GM18907 (cell line): ENCODE measurements around the gene ZNF135.
A peak's percentile ranks its signal among the peaks of the same experiment; 100 is the strongest.

Experiments
- ATAC-seq: cut with Tn5 transposase; IDR thresholded peaks from one replicate; pipeline ENCODE4 v1.9.1; 2021; ENCODE audit warnings: mild to moderate bottlenecking, moderate library complexity; ENCODE audit not compliant: unreplicated experiment

The ZNF135 gene

GRCh38 chr19:58059003-58059670, at the start of gene ZNF135:
Gene ZNF135, plus strand, starts transcription at chr19:58059282. Its CDS starts 721 bp downstream, at chr19:58060003.
- ATAC-seq, result no peak

GRCh38 chr19:58009301-58009665, 49.8 kb upstream of the ZNF135 start:
- ATAC-seq, result no peak

DNA sequence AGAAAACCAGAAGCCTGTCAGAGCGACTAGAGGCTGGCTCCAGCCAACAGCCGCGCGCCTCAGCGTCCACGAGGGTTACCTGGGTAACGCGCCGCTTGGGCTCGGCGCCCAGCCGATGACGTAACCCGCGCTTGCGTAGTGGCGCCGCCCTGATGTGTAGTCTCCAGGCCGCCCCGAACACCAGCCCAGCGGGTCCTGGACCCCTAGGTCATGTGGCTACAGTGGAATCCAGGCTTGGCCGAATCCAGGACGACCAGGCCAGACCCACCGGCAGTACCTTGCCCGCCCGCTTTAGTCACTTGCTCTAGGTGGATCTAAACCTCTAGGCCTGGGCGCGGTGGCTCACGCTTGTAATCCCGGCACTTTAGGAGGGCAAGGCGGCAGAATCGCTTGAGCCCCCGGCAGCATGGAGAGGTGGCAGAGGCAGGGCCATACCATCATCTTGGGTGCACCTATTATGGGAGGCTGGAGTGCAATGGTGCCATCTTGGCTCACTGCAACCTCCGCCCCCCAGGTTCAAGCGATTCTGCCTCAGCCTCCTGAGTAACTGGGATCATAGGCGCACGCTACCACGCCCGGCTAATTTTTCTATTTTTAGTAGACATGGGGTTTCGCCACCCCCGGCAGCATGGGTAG, 49.3 kb upstream of the ZNF135 start:
- peak; percentile 71 for ATAC-seq

- no peak for ATAC-seq
Observed at GRCh38 chr19:58010507-58010906, 48.6 kb upstream of the ZNF135 start.

- ATAC-seq, result no peak
Observed at GRCh38 chr19:58014141-58014540, 44.9 kb upstream of the ZNF135 start.

GRCh38 chr19:58020129-58020528, 39.0 kb upstream of the ZNF135 start:
- no peak for ATAC-seq

DNA sequence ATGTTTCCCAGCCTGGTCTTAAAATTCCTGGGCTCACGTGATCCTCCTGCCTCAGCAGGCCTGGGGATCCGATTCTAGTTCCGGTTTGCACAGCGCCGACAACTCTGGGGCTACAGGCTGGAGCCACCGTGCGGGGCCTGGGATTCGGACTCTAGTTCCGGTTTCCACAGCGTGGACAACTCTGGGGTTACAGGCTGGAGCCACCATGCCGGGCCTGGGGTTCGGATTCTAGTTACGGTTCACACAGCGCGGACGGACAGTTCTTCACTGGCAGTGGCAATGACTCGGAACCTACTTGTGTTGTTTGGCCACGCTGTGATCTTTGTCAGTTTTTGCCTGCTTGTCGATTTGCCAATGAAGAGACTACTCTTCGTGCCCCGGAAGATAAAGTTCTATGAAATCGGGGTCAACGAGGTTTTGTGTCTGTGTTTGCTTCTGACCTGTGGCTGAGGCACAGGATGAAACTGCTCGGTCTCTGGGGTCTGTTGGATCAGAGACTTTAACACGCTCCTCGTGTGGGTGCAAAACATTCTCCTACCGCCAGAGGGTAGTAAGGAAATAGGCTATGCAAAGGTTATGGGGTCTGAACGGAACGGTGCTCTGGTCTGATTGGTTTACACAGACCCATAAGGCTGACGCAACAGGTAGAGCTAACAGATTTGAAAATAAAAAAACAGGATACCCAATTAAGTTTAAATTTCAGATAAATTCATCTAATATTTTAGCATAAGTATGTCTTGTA, 37.4 kb upstream of the ZNF135 start:
- ATAC-seq, result no peak

GRCh38 chr19:58022283-58022660, 36.8 kb upstream of the ZNF135 start:
- no peak for ATAC-seq

DNA sequence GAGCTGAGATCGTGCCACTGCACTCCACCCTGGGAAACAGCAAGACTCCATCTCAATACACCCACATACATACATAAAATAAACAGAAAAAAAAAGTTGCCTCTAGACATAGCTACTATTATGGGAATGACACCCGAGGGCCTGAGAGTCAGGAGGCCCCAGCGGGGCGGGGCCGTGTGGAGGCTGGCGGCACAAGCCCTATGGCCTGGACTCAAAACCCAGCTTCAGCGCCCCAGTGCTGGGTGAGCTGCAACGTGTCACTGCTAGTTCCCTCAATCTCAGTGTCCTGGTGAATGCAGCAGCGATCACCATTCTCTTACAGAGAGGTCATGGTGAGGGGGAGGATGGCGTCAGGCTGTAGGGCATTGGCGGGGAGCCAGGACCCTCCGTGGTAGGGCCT, 34.4 kb upstream of the ZNF135 start:
- no peak for ATAC-seq

GRCh38 chr19:58033741-58034476, 25.2 kb upstream of the ZNF135 start, which contains the start of gene ZSCAN1:
Gene ZSCAN1, plus strand, starts transcription at chr19:58034025. Its CDS starts 3,812 bp downstream, at chr19:58037837.
- ATAC-seq, result no peak

- ATAC-seq, result no peak
Observed at GRCh38 chr19:58034477-58034793, 24.6 kb upstream of the ZNF135 start.

DNA sequence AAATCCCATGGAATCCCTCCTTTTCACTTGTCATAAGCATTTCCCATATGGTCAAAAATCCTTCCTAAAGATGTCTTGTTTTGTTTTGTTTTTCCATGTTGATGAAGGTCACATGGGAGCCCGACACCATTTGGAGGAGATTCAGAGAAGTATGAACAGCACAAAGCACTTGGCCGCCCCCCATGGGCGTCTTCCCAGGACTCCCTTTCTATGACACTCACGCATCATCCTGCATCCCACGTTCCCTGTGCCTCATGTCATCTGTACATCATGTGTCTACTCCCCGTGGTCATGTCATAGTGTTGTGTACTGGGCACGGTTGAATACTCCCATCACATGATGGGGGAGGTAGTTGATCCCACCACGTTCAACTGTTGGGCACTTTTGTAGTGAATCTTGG, 23.2 kb upstream of the ZNF135 start:
- no peak for ATAC-seq

GRCh38 chr19:58037927-58038687, 21.0 kb upstream of the ZNF135 start:
- no peak for ATAC-seq

DNA sequence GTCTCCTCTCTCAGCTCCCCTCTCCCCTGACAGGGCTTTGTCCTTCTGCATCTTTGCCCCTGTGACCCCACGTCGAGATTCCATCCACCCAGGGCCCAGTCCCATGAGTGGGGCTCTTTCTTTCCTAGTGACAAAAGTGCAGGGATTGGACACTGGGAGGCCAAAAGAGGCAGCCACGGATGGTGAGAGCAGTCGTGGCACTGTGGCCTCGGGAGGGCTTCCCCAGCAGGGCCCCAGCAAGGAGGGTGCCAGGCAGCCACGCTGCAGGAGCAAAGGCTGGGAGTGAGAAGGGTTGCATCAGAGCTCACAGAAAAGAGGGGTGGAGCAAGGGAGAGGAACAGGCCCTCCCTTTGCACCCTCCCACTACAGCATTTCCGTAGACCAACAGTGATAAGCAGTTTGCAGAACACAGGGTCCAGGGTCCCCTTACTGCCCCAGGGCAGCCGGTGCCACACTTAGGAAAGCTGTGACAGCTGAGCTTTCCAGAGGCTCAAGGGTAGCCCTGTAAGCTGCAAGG, 20.3 kb upstream of the ZNF135 start:
- no peak for ATAC-seq

GRCh38 chr19:58040751-58041525, 18.1 kb upstream of the ZNF135 start:
- no peak for ATAC-seq

GRCh38 chr19:58042495-58043340, 16.4 kb upstream of the ZNF135 start:
- no peak for ATAC-seq

GRCh38 chr19:58044391-58044790, 14.7 kb upstream of the ZNF135 start:
- no peak for ATAC-seq

DNA sequence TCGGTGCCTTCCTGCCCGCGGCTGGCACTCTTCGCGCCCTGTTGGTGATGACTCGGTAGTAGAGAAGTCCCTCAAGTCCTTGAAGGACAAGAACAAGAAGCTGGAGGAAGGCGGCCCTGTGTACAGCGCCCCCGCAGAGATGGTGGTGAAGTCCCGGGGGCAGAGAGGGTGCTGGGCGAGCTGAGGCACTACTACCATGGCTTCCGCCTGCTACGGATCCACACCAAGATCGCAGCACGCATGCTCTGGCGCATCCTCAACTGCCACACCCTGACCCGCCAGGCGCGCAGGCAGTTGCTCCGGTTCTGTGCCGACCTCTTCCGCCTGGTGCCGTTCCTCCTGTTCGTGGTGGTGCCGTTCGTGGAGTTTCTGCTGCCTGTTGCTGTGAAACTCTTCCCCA, 14.2 kb upstream of the ZNF135 start:
- no peak for ATAC-seq
